Mammary epithelial cell (primary cell): ENCODE data around the gene ISX.

Experiments used
- EZH2 ChIP-seq: IDR thresholded peaks from 2 replicates; pipeline ENCODE4 v1.6.1; 2012; ENCODE audit warnings: low read length, inconsistent platforms, borderline replicate concordance
- TF ChIP-seq, protein P1 (sequence below), 2 donors: IDR thresholded peaks in 1 of 2; conservative IDR thresholded peaks in 1 of 2; 2 replicates each; pipeline ENCODE4 v1.5.1; 2011 to 2012; ENCODE audit warnings: inconsistent platforms in 2 of 2, low read length in 2 of 2, mild to moderate bottlenecking in 2 of 2, control low read depth in 1 of 2, low read depth in 1 of 2; ENCODE audit not compliant: insufficient read depth in 1 of 2; ENCODE audit errors: extremely low read depth in 1 of 2

DNA sequence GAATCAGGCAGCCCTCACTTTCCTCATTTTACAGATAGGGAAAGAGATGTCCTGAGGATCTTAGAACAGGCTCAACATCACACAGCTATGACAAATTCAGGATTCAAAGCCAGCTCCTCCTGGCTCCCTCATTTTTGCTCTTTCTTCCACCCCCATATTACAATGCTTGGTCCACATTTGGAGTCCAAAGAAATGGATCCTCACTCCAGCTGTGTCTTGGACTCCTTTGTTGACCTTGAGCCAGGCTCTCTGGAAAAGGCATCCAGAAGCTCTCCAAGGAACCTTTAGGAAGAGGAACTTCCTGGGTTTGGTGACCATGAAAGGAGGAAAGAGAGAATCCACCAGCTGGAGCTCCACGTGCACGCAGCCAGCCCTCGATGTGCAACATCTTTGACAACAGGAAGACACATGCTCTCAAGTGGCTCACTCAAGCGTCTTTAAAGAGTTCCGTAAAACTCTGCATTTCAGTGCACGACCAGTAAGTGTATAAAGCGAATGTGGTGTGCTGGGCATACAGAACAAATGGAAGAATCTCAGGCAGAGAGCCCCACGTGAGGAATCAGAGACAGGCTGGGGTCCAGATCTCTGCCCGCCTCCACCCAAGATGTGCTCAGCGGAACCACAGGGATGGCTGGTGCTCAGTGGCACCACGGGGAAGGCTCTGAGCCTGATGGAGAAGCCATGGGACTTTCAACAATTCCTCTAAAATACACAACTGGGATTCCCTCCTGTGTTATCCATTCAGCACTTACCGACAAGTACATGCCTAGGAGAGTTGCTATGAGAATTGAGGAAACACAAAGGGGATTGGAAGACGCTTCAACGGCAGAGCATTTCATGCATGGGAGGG, 48.4 kb downstream of the ISX start:
- no peak for TF ChIP-seq EZH2
- TF ChIP-seq, protein P1, sequence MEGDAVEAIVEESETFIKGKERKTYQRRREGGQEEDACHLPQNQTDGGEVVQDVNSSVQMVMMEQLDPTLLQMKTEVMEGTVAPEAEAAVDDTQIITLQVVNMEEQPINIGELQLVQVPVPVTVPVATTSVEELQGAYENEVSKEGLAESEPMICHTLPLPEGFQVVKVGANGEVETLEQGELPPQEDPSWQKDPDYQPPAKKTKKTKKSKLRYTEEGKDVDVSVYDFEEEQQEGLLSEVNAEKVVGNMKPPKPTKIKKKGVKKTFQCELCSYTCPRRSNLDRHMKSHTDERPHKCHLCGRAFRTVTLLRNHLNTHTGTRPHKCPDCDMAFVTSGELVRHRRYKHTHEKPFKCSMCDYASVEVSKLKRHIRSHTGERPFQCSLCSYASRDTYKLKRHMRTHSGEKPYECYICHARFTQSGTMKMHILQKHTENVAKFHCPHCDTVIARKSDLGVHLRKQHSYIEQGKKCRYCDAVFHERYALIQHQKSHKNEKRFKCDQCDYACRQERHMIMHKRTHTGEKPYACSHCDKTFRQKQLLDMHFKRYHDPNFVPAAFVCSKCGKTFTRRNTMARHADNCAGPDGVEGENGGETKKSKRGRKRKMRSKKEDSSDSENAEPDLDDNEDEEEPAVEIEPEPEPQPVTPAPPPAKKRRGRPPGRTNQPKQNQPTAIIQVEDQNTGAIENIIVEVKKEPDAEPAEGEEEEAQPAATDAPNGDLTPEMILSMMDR (conservative IDR thresholded peaks at IDR 0.05 in 1 of 2, IDR thresholded peaks at IDR 0.05 in 1 of 2; ENCODE audit: extremely low read depth in 1 of 2, insufficient read depth in 1 of 2, low read depth in 1 of 2, low read length in 2 of 2), result no peak
